GM20000 (cell line): ENCODE data around the gene MCAT.
A peak's percentile ranks its signal among the peaks of the same experiment; 100 is the strongest.

Experiments
- DNase-seq: peaks from one replicate; pipeline ENCODE4 v3.0.0; 2012; ENCODE audit warnings: low spot score
- TF ChIP-seq, protein P1 (sequence below): IDR thresholded peaks from 2 replicates; pipeline ENCODE4 v1.5.1; 2012; ENCODE audit warnings: mild to moderate bottlenecking, control low read depth; ENCODE audit errors: extremely low read depth, missing control alignments

MCAT gene

DNA sequence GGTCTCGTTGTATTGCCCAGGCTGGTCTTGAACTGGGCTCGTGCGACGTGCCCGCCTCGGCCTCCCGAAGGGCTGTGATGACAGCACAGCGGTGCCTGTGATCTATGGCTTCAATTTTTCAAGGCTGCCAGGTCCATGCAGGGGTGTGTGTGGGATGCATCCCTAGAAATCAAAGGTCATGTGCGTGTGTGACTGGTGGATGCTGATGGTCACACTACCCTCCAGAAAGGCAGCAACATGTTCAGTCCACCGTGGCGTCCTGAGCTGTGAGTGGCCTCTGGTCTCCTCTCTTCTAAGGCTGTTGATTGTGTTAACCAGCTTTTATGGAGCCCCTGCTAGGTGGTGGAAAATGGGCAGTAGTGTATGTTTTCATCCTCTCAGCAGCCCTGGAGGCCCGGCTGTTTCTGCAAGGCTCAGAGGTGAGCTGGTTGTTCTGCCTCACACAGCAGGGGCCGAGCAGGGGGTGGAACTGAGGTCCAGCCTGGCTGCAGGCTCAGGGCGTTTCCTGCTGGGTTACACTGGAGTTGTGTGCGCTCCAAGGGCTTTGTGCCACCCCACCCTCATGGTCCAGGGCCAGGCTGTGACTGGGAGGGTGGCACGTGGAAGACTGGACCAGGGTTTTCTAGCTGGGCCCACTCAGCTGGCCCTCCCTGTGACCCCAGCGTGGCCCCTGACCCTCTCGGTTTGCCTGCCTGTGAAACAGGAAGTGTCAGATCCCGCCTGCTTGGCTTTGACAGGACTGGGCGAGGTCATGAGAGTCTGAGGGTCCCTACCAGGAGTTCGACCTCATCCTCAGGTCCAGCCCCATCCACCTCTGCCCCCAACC is 25.0 kb downstream of the MCAT start:
- TF ChIP-seq, protein P1, sequence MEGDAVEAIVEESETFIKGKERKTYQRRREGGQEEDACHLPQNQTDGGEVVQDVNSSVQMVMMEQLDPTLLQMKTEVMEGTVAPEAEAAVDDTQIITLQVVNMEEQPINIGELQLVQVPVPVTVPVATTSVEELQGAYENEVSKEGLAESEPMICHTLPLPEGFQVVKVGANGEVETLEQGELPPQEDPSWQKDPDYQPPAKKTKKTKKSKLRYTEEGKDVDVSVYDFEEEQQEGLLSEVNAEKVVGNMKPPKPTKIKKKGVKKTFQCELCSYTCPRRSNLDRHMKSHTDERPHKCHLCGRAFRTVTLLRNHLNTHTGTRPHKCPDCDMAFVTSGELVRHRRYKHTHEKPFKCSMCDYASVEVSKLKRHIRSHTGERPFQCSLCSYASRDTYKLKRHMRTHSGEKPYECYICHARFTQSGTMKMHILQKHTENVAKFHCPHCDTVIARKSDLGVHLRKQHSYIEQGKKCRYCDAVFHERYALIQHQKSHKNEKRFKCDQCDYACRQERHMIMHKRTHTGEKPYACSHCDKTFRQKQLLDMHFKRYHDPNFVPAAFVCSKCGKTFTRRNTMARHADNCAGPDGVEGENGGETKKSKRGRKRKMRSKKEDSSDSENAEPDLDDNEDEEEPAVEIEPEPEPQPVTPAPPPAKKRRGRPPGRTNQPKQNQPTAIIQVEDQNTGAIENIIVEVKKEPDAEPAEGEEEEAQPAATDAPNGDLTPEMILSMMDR, result no peak
- no peak for DNase-seq

DNA sequence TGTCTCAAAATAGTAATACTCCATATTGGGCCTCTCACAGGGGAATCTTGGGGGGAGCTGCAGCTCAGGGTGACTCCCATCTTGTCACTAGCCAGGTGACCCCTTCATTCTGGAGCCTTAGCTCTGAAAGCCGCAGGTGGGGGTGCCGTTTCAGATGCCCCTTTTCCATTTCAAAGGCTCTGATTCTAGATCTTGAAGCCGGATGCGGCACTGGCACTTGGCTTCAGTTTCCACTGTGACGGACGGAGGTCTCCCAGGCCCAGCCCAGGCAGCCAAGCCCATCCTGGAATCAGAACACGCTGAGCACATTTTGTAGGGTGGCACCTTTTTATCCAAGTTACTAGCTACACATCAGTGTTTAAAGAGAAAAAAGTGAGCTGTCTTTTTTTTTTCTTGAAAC is 26.3 kb downstream of the MCAT start:
- no peak for DNase-seq

DNA sequence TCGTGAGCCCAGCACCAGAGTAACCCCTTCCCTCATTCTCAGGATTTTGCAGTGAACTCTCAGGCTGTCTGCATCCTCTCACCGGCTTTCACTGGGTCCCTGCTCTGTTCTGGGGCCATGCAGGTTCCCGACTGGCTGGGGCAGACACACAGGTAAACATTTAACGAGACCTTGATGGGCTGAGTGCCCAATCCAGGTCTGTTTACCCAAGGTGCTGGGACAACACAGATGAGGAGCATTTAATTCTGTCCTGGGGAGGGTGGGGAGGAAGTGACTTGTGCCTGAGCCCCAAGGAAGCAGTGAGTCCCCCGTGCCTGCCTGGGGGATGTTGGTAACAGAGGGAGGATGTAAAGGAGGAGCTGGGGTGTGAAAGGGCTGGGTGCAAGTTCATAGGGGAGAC is 28.2 kb downstream of the MCAT start:
- TF ChIP-seq, protein P1, result no peak
- no peak for DNase-seq

More for the DNA sequence above, 26.3 kb downstream of the MCAT start:
- TF ChIP-seq, protein P1, result no peak

DNA sequence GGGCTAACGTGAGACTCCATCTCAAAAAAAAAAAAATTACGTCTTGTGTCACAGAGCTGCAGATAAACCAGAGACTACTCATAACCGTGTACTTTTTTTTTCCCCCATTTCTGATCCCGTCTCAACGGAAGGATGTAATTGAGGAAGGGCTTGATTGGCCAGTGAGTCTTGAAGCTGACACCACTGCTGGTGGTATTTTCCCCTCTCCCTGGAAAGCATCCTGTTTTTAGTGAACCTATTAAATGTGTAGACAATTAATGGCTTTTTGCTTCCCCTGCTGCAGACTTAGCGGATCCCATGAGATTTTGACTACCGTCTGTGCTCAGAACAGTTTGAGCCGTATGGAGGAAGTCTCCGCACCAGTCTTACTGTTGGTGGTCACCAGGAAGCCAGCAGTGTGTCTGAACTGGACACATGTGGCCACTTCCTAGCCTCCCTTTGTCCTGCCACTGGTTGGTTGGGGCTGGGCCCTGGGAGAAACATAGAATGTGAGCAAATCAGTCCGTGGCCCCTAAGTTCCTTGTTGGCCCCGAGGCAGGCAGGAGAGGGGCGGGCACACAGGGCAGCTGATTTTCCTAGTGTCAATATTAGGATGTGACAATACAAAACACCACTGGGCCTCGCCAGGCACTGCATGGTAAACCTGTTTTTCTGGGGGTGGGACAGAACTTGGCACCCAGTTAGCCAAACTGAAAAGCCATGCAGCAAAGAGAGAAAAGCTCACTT is 29.5 kb downstream of the MCAT start:
- TF ChIP-seq, protein P1, result no peak
- no peak for DNase-seq

DNA sequence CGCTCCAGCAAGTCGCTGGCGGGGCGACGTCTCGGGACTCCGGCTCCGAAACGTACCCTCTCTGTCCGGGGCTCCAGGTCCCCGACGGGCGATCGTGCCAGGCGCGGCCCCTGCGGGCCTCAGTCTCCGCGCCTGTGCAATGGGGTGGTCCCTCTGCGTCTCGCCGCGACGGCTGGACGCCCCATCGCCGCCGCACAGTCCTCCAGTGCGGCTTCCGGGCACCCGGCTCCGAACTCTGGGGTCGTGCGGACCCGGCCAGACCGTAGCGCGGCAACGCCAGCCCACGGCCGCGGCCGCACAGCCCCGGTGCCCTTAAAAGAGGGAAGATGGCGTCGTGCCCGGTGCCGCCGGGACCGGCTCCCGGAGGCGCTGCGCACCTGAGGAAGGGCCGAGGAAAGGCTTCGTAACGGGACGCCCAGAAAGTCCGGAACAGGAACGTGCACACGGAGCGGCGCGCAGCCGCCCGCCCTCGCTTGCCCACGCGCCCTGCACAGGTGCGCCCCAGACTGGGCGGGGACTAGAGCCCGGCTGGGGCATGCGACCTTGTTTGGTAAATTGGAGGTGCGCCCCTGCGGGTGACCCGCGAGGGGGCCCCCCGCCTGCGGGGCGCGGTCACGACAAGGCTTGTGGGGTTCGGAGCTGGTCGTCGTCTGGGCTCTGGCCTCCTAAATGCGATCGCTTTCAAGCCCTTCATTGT is 32.1 kb downstream of the MCAT start:
- DNase-seq, result peak; percentile 69
- TF ChIP-seq, protein P1, result no peak

DNA sequence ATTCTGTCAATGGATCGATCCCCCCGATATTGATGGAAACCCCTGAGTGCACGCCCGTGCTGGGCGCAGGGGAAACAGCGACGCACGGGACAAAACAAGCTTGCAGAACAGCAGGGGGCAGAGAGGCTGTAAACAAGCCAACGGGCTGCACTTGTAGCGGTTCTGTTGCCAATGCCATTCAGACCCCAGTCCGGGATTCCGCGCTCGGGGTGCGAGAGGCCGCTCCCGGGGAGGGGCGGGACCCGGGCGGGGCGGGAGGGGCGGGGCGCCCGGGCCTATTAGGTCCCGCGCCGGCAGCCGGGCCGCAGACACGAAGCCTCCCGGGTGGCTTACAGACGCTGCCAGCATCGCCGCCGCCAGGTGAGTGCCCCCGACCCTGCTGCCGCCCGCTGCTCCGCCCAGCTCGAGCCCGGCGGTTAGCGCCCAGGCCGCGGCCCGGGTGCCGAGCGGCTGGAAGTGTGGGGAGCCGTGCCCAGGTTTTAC is 32.7 kb downstream of the MCAT start, which contains the start of gene BIK:
TSS of gene BIK (plus strand) at position 307 of the 483 bp plus-strand sequence. CDS start 13,273 bp downstream, outside the sequence.
- TF ChIP-seq, protein P1, result no peak
- DNase-seq, result peak; percentile 72
